ENCODE measurements around the gene DDX4.

The DDX4 gene

GRCh38 chr5:55821731-55822512, 84.1 kb downstream of the DDX4 start:
- DNase-seq (ENCODE audit: low spot score) = no peak

- DNase-seq (ENCODE audit: low spot score) = no peak
Observed at GRCh38 chr5:55823151-55823796, 85.4 kb downstream of the DDX4 start.

- no peak for DNase-seq (ENCODE audit: low spot score)
Observed at GRCh38 chr5:55829956-55830355, 92.1 kb downstream of the DDX4 start.

- DNase-seq (ENCODE audit: low spot score) = no peak
Observed at GRCh38 chr5:55832446-55832845, 94.6 kb downstream of the DDX4 start.

- no peak for DNase-seq (ENCODE audit: low spot score)
Observed at GRCh38 chr5:55836191-55836590, 98.3 kb downstream of the DDX4 start.

- no peak for DNase-seq (ENCODE audit: low spot score)
Observed at GRCh38 chr5:55841976-55842375, 104.1 kb downstream of the DDX4 start.

- DNase-seq (ENCODE audit: low spot score) = no peak
Observed at GRCh38 chr5:55847837-55848236, 110.0 kb downstream of the DDX4 start.

GRCh38 chr5:55848783-55849182, 110.9 kb downstream of the DDX4 start:
- DNase-seq (ENCODE audit: low spot score) = no peak

GRCh38 chr5:55850839-55851674, 113.2 kb downstream of the DDX4 start, which contains the start of gene IL31RA:
Gene IL31RA (plus strand): TSS chr5:55851357. CDS start chr5:55851571, 214 bp downstream.
- no peak for DNase-seq (ENCODE audit: low spot score)

- DNase-seq (ENCODE audit: low spot score) = no peak
Observed at GRCh38 chr5:55851675-55851979, 113.8 kb downstream of the DDX4 start.

GRCh38 chr5:55852503-55852902, 114.6 kb downstream of the DDX4 start:
- DNase-seq (ENCODE audit: low spot score) = no peak

GRCh38 chr5:55853041-55853670, 115.3 kb downstream of the DDX4 start:
- DNase-seq (ENCODE audit: low spot score) = no peak

- DNase-seq (ENCODE audit: low spot score) = no peak
Observed at GRCh38 chr5:55853818-55854217, 116.0 kb downstream of the DDX4 start.

- no peak for DNase-seq (ENCODE audit: low spot score)
Observed at GRCh38 chr5:55855509-55855908, 117.6 kb downstream of the DDX4 start.

- no peak for DNase-seq (ENCODE audit: low spot score)
Observed at GRCh38 chr5:55856516-55857246, 118.8 kb downstream of the DDX4 start.

- no peak for DNase-seq (ENCODE audit: low spot score)
Observed at GRCh38 chr5:55857247-55857640, 119.4 kb downstream of the DDX4 start.

- DNase-seq (ENCODE audit: low spot score) = no peak
Observed at GRCh38 chr5:55858104-55858503, 120.2 kb downstream of the DDX4 start.

GRCh38 chr5:55860288-55860687, 122.4 kb downstream of the DDX4 start:
- no peak for DNase-seq (ENCODE audit: low spot score)

GRCh38 chr5:55860709-55861108, 122.8 kb downstream of the DDX4 start:
- no peak for DNase-seq (ENCODE audit: low spot score)

- DNase-seq (ENCODE audit: low spot score) = no peak
Observed at GRCh38 chr5:55864606-55865541, 127.0 kb downstream of the DDX4 start.

GRCh38 chr5:55865831-55866230, 128.0 kb downstream of the DDX4 start:
- DNase-seq (ENCODE audit: low spot score) = no peak
